ENCODE data around the gene LIN9.
A peak's percentile ranks its signal among the peaks of the same experiment; 100 is the strongest.

Gene LIN9

GRCh38 chr1:226335661-226336060 is 26.7 kb upstream of the LIN9 start:
- TF ChIP-seq, protein P1, sequence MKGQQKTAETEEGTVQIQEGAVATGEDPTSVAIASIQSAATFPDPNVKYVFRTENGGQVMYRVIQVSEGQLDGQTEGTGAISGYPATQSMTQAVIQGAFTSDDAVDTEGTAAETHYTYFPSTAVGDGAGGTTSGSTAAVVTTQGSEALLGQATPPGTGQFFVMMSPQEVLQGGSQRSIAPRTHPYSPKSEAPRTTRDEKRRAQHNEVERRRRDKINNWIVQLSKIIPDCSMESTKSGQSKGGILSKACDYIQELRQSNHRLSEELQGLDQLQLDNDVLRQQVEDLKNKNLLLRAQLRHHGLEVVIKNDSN (IDR thresholded peaks at IDR 0.05), result no peak
- TF ChIP-seq, protein P2, sequence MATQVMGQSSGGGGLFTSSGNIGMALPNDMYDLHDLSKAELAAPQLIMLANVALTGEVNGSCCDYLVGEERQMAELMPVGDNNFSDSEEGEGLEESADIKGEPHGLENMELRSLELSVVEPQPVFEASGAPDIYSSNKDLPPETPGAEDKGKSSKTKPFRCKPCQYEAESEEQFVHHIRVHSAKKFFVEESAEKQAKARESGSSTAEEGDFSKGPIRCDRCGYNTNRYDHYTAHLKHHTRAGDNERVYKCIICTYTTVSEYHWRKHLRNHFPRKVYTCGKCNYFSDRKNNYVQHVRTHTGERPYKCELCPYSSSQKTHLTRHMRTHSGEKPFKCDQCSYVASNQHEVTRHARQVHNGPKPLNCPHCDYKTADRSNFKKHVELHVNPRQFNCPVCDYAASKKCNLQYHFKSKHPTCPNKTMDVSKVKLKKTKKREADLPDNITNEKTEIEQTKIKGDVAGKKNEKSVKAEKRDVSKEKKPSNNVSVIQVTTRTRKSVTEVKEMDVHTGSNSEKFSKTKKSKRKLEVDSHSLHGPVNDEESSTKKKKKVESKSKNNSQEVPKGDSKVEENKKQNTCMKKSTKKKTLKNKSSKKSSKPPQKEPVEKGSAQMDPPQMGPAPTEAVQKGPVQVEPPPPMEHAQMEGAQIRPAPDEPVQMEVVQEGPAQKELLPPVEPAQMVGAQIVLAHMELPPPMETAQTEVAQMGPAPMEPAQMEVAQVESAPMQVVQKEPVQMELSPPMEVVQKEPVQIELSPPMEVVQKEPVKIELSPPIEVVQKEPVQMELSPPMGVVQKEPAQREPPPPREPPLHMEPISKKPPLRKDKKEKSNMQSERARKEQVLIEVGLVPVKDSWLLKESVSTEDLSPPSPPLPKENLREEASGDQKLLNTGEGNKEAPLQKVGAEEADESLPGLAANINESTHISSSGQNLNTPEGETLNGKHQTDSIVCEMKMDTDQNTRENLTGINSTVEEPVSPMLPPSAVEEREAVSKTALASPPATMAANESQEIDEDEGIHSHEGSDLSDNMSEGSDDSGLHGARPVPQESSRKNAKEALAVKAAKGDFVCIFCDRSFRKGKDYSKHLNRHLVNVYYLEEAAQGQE (IDR thresholded peaks at IDR 0.05; ENCODE audit: low read depth), result peak; percentile 44; the same call in 1 of the 2 replicates

GRCh38 chr1:226332947-226333346 is 24.0 kb upstream of the LIN9 start:
- TF ChIP-seq, protein P1 (IDR thresholded peaks at IDR 0.05), result no peak
- no peak for TF ChIP-seq CEBPB (IDR thresholded peaks at IDR 0.05)
- TF ChIP-seq, protein P2 (IDR thresholded peaks at IDR 0.05; ENCODE audit: low read depth), result no peak
- TF ChIP-seq EGR1 (IDR thresholded peaks at IDR 0.05), result no peak
- no peak for TF ChIP-seq RAD21 (IDR thresholded peaks at IDR 0.05; ENCODE audit: low read depth)
- no peak for TF ChIP-seq FOXM1 (IDR thresholded peaks at IDR 0.05; ENCODE audit: borderline replicate concordance, low read depth)
- no peak for TF ChIP-seq TAF1 (IDR thresholded peaks at IDR 0.05; ENCODE audit: low read depth)

DNA sequence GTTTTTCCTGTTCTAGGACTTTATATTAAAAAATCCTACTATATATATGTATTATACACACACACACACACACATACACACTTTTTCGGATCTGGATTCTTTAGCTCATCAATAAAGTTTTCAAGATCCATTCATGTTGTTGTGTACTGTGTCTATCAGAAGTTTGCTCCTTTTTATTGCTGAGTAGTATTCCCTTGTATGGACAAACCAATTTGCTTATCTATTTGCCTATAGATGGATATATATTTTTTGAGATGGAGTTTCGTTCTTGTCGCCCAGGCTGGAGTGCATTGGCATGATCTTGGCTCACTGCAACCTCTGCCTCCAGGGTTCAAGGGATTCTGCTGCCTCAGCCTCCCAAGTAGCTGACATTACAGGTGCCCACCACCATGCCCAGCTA is 20.3 kb upstream of the LIN9 start:
- no peak for TF ChIP-seq NFIC (IDR thresholded peaks at IDR 0.05)
- TF ChIP-seq MAX (IDR thresholded peaks at IDR 0.05), result no peak
- no peak for TF ChIP-seq ZBTB7A (IDR thresholded peaks at IDR 0.05; ENCODE audit: low read depth)
- no peak for TF ChIP-seq RAD21 (IDR thresholded peaks at IDR 0.05; ENCODE audit: low read depth)
- TF ChIP-seq, protein P2 (IDR thresholded peaks at IDR 0.05; ENCODE audit: low read depth), result no peak
- TF ChIP-seq TEAD4 (IDR thresholded peaks at IDR 0.05), result no peak
- TF ChIP-seq TCF12 (IDR thresholded peaks at IDR 0.05; ENCODE audit: low read depth), result no peak

- no peak for TF ChIP-seq TEAD4 (IDR thresholded peaks at IDR 0.05)
- no peak for TF ChIP-seq TAF1 (IDR thresholded peaks at IDR 0.05; ENCODE audit: low read depth)
- TF ChIP-seq YY1 (IDR thresholded peaks at IDR 0.05; ENCODE audit: low read depth), result no peak
- no peak for TF ChIP-seq MAX (IDR thresholded peaks at IDR 0.05)
- no peak for TF ChIP-seq FOXM1 (IDR thresholded peaks at IDR 0.05; ENCODE audit: borderline replicate concordance, low read depth)
- no peak for TF ChIP-seq CREB1 (IDR thresholded peaks at IDR 0.05; ENCODE audit: low read depth)
- no peak for TF ChIP-seq NFIC (IDR thresholded peaks at IDR 0.05)
- TF ChIP-seq EGR1 (IDR thresholded peaks at IDR 0.05), result no peak
- no peak for TF ChIP-seq EP300 (IDR thresholded peaks at IDR 0.05; ENCODE audit: borderline replicate concordance)
- no peak for TF ChIP-seq ZBTB7A (IDR thresholded peaks at IDR 0.05; ENCODE audit: low read depth)
- TF ChIP-seq TCF12 (IDR thresholded peaks at IDR 0.05; ENCODE audit: low read depth), result no peak
- TF ChIP-seq CEBPB (IDR thresholded peaks at IDR 0.05), result no peak
- TF ChIP-seq, protein P2 (IDR thresholded peaks at IDR 0.05; ENCODE audit: low read depth), result no peak
- TF ChIP-seq, protein P1 (IDR thresholded peaks at IDR 0.05), result no peak
- no peak for TF ChIP-seq RAD21 (IDR thresholded peaks at IDR 0.05; ENCODE audit: low read depth)
Observed at GRCh38 chr1:226327761-226328162, 18.8 kb upstream of the LIN9 start.
